ENCODE results near the gene CFAP20DC.

- no peak for TF ChIP-seq CTCF (tag by site-specific recombination; IDR thresholded peaks at IDR 0.05)
- no peak for TF ChIP-seq ZNF292 (tag by site-specific recombination; IDR thresholded peaks at IDR 0.05; ENCODE audit: borderline replicate concordance, low read depth)
- TF ChIP-seq REST (tag by site-specific recombination; IDR thresholded peaks at IDR 0.05) = no peak
- TF ChIP-seq ZNF274 (IDR thresholded peaks at IDR 0.05; ENCODE audit: low read length) = no peak
- TF ChIP-seq ZNF274 (tag by site-specific recombination; IDR thresholded peaks at IDR 0.05; ENCODE audit: borderline replicate concordance) = no peak
- no peak for TF ChIP-seq SP7 (tag by site-specific recombination; IDR thresholded peaks at IDR 0.05)
- no peak for TF ChIP-seq ZFHX2 (tag by site-specific recombination; conservative IDR thresholded peaks at IDR 0.05)
- TF ChIP-seq ZNF184 (tag by site-specific recombination; IDR thresholded peaks at IDR 0.05) = no peak
- no peak for TF ChIP-seq ZNF776 (tag by site-specific recombination; IDR thresholded peaks at IDR 0.05; ENCODE audit: borderline replicate concordance)
- TF ChIP-seq PATZ1 (tag by site-specific recombination; IDR thresholded peaks at IDR 0.05) = no peak
- TF ChIP-seq ZNF114 (tag by site-specific recombination; IDR thresholded peaks at IDR 0.05) = no peak
- TF ChIP-seq ZNF175 (tag by site-specific recombination; IDR thresholded peaks at IDR 0.05) = no peak
- no peak for TF ChIP-seq ZNF549 (tag by site-specific recombination; IDR thresholded peaks at IDR 0.05)
- no peak for TF ChIP-seq OSR2 (tag by site-specific recombination; IDR thresholded peaks at IDR 0.05)
These were observed 256.8 kb downstream of the CFAP20DC start for GRCh38 chr3:58792921-58793451.

All from HEK293 (cell line).